Endothelial cell of umbilical vein (primary cell): ENCODE measurements around the gene PRDM11. TPM values are rescaled to one million over a fixed set of nuclear protein-coding genes. Genes with fewer than 3 reads are reported as not detected.
"Not testable (repeated sequence)": the region's sequence is repeated elsewhere in the genome, so short reads cannot be mapped to it uniquely, and the experiment has no call there.

Experiments used
- BruUV-seq: library from RNA; stranded (reverse); fragments of 400-500 nt; replicated peaks from 2 replicates; lab custom pipeline; 2021; lab: Mats Ljungman, UMichigan
- CTCF ChIA-PET: fragments of 300-600, 350-600 bp; sonication (Branson Sonifier 250); formaldehyde crosslinking; loops from one replicate; lab custom pipeline; 2021; ENCODE audit warnings: antibody characterized with exemption, inconsistent platforms; lab: Charles Lee
- POLR2A ChIA-PET: fragments of 300-600, 350-600 bp; sonication (Branson Sonifier 250); formaldehyde crosslinking; loops from one replicate; lab custom pipeline; 2021; ENCODE audit warnings: antibody characterized with exemption, inconsistent platforms; lab: Charles Lee
- DNase-seq: peaks from one replicate; pipeline ENCODE4 v3.0.0-alpha.2; 2011; ENCODE audit warnings: low read depth, low spot score
- FAIRE-seq: peaks from 2 replicates; lab custom pipeline; 2011; peaks lifted over from hg19 to GRCh38; lab: Jason Lieb, UNC
- H2AFZ ChIP-seq: 2 replicates; pipeline ENCODE4 v1.6.0; 2012; ENCODE audit warnings: low read depth, low read length, control low read depth, inconsistent platforms
- H3K27ac ChIP-seq: 2 replicates; pipeline ENCODE4 v1.5.1; 2011; ENCODE audit warnings: low read depth, mild to moderate bottlenecking, control low read depth, low read length, moderate library complexity; ENCODE audit not compliant: insufficient read depth
- H3K27me3 ChIP-seq, 2 experiments: 2 replicates each; pipeline versions ENCODE4 v1.6.0 to v1.6.1; 2011; ENCODE audit warnings: low read length in 2 of 2, mixed read lengths in 1 of 2; ENCODE audit not compliant: control insufficient read depth in 2 of 2, insufficient read depth in 2 of 2
- H3K36me3 ChIP-seq, 2 experiments: 2 replicates in 1 of 2; 3 replicates in 1 of 2; pipeline ENCODE4 v1.5.1; 2011; ENCODE audit warnings: low read length in 2 of 2, mild to moderate bottlenecking in 1 of 2, moderate library complexity in 1 of 2; ENCODE audit not compliant: control insufficient read depth in 2 of 2, insufficient read depth in 2 of 2; ENCODE audit errors: extremely low read depth in 1 of 2
- H3K4me1 ChIP-seq: 3 replicates; pipeline ENCODE4 v1.5.1; 2011; ENCODE audit warnings: mild to moderate bottlenecking, low read length; ENCODE audit not compliant: control insufficient read depth, insufficient read depth; ENCODE audit errors: extremely low read depth
- H3K4me2 ChIP-seq: 2 replicates; pipeline ENCODE4 v1.6.1; 2011; ENCODE audit warnings: low read length, control low read depth, mixed read lengths; ENCODE audit not compliant: insufficient read depth
- H3K4me3 ChIP-seq, 3 experiments: fragments of 200-600 bp in 1 of 3; sonication (generic), shearing (Covaris generic) in 1 of 3; replicated peaks in 1 of 3; 2 replicates each; pipeline ENCODE4 v1.5.1; 2011 to 2016; ENCODE audit warnings: control low read depth in 3 of 3, low read length in 3 of 3, mild to moderate bottlenecking in 2 of 3, inconsistent platforms in 1 of 3, low read depth in 1 of 3, moderate library complexity in 1 of 3; ENCODE audit not compliant: insufficient read depth in 1 of 3
- H3K79me2 ChIP-seq: 2 replicates; pipeline ENCODE4 v1.6.0; 2012; ENCODE audit warnings: low read length, inconsistent platforms; ENCODE audit not compliant: control insufficient read depth, insufficient read depth
- H3K9ac ChIP-seq: replicated peaks from 2 replicates; pipeline ENCODE3; 2011; ENCODE audit warnings: low read length, control low read depth; ENCODE audit not compliant: insufficient read depth; ENCODE audit errors: extremely low read depth
- H3K9me1 ChIP-seq: replicated peaks from 3 replicates; pipeline ENCODE4 v1.6.0; 2011; ENCODE audit warnings: mild to moderate bottlenecking, low read length; ENCODE audit not compliant: control insufficient read depth, insufficient read depth; ENCODE audit errors: extremely low read depth
- H3K9me3 ChIP-seq: replicated peaks from 2 replicates; pipeline ENCODE4 v1.5.1; 2012; ENCODE audit warnings: low read length, inconsistent platforms; ENCODE audit not compliant: control insufficient read depth, insufficient read depth
- H4K20me1 ChIP-seq: replicated peaks from 2 replicates; pipeline ENCODE3; 2011; ENCODE audit warnings: mild to moderate bottlenecking, low read length; ENCODE audit not compliant: control insufficient read depth, insufficient read depth; ENCODE audit errors: extremely low read depth
- MYC ChIP-seq: IDR thresholded peaks from one replicate; pipeline ENCODE4 v1.6.1; 2011; ENCODE audit warnings: mild to moderate bottlenecking, low read depth, low read length
- POLR2A ChIP-seq: IDR thresholded peaks from 2 replicates; pipeline ENCODE4 v1.6.1; 2012; ENCODE audit warnings: low read depth, mild to moderate bottlenecking, control low read depth, low read length
- POLR2AphosphoS5 ChIP-seq: IDR thresholded peaks from 2 replicates; pipeline ENCODE4 v1.6.1; 2012; ENCODE audit warnings: low read depth, mild to moderate bottlenecking, control low read depth, low read length, moderate library complexity; ENCODE audit not compliant: insufficient read depth
- dilution Hi-C: fragments of 300-500 bp; cut with MboI; formaldehyde crosslinking; loops from one replicate; pipeline ENCODE4 v1.15.0; 2019; ENCODE audit warnings: low sequenced_read_pairs; ENCODE audit not compliant: extremely low pct_ligation_motif_present
- intact Hi-C: fragments of 100-400 bp; cut with micrococcal nuclease; formaldehyde crosslinking; loops from one replicate; pipeline ENCODE4 v1.10.0; 2022
- polyA plus RNA-seq, 4 experiments: library from polyadenylated mRNA; depleted of rRNA in 3 of 4; stranded (reverse) in 3 of 4; unstranded in 1 of 4; fragments of >200 nt; gene quantifications; 2 replicates each; pipeline versions ENCODE4 v1.2.1 to v1.2.3, GENCODE V29; 2011 to 2012; ENCODE audit warnings: missing spikeins in 1 of 4
- total RNA-seq: library from RNA; stranded (reverse); gene quantifications from 2 replicates; pipeline ENCODE4 v1.2.3, GENCODE V29; 2021

The PRDM11 gene
- total and polyA plus RNA-seq, 2 donors (not counting 3 experiments of a cell fraction or from before 2014, with no cell fraction given), result 6.9 to 14.1 TPM

GRCh38 chr11:45127836-45128235 lies 18.6 kb upstream of the PRDM11 start:
- H3K4me1 ChIP-seq, H3K36me3 ChIP-seq, CTCF ChIA-PET, FAIRE-seq, H3K9me3 ChIP-seq, H3K27ac ChIP-seq, intact Hi-C loops, H3K9me1 ChIP-seq, dilution Hi-C loops, H4K20me1 ChIP-seq, H3K9ac ChIP-seq, H2AFZ ChIP-seq, H3K4me2 ChIP-seq, H3K79me2 ChIP-seq, POLR2A ChIA-PET, BruUV-seq, H3K4me3 ChIP-seq, DNase-seq: not testable (repeated sequence)
- H3K27me3 ChIP-seq, result peaks cover 3 to 27% of the 10 kb centered on the region in 2 experiments

GRCh38 chr11:45133878-45134277 lies 12.6 kb upstream of the PRDM11 start:
- TF ChIP-seq MYC, result no peak
- no peak for TF ChIP-seq POLR2AphosphoS5
- no peak for TF ChIP-seq POLR2A
- no peak overlapping the region for H3K9ac ChIP-seq
- ChIA-PET POLR2A (no interaction called here), CTCF (interaction anchor here (0.9 to 2.3 kb wide), 2 partner anchors 24 to 29 kb away, joined by 3 to 9 read pairs; no protein-coding TSS in a partner anchor)
- no peak for FAIRE-seq
- no peak overlapping the region for H2AFZ ChIP-seq
- no peak overlapping the region for H3K27ac ChIP-seq
- no peaks in the 10 kb centered on the region for H3K9me1 ChIP-seq
- no peaks in the 10 kb centered on the region for H3K36me3 ChIP-seq
- BruUV-seq, result no TSS peak
- no peak overlapping the region for H3K4me2 ChIP-seq
- intact Hi-C loops (no loop called here), dilution Hi-C loops (no loop called here)
- H4K20me1 ChIP-seq, result no peaks in the 10 kb centered on the region
- no peaks in the 10 kb centered on the region for H3K79me2 ChIP-seq
- no peaks in the 10 kb centered on the region for H3K9me3 ChIP-seq
- H3K4me1 ChIP-seq, result no peaks in the 10 kb centered on the region
- H3K27me3 ChIP-seq, result peaks cover 5 to 43% of the 10 kb centered on the region in 2 experiments
- no peak overlapping the region for H3K4me3 ChIP-seq
- DNase-seq, result no peak
